ENCODE measurements around the gene WDR5.

- TF ChIP-seq POLR2A (IDR thresholded peaks at IDR 0.05; ENCODE audit: low read length) (no peak), RFX5 (IDR thresholded peaks at IDR 0.05) (no peak), EP300 (IDR thresholded peaks at IDR 0.05) (no peak), RAD21 (conservative IDR thresholded peaks at IDR 0.05 in 1 of 2, IDR thresholded peaks at IDR 0.05 in 1 of 2) (no peak), TP53 (CRISPR knock-in tag; IDR thresholded peaks at IDR 0.05) (no peak), CEBPB (IDR thresholded peaks at IDR 0.05) (no peak), HES2 (IDR thresholded peaks at IDR 0.05) (no peak), RCOR1 (IDR thresholded peaks at IDR 0.05; ENCODE audit: low read depth, low read length) (no peak)
- TF ChIP-seq, protein P1, sequence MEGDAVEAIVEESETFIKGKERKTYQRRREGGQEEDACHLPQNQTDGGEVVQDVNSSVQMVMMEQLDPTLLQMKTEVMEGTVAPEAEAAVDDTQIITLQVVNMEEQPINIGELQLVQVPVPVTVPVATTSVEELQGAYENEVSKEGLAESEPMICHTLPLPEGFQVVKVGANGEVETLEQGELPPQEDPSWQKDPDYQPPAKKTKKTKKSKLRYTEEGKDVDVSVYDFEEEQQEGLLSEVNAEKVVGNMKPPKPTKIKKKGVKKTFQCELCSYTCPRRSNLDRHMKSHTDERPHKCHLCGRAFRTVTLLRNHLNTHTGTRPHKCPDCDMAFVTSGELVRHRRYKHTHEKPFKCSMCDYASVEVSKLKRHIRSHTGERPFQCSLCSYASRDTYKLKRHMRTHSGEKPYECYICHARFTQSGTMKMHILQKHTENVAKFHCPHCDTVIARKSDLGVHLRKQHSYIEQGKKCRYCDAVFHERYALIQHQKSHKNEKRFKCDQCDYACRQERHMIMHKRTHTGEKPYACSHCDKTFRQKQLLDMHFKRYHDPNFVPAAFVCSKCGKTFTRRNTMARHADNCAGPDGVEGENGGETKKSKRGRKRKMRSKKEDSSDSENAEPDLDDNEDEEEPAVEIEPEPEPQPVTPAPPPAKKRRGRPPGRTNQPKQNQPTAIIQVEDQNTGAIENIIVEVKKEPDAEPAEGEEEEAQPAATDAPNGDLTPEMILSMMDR (IDR thresholded peaks at IDR 0.05), result no peak
- TF ChIP-seq, protein P2, sequence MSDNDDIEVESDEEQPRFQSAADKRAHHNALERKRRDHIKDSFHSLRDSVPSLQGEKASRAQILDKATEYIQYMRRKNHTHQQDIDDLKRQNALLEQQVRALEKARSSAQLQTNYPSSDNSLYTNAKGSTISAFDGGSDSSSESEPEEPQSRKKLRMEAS (IDR thresholded peaks at IDR 0.05), result no peak
- TF ChIP-seq, protein P3, sequence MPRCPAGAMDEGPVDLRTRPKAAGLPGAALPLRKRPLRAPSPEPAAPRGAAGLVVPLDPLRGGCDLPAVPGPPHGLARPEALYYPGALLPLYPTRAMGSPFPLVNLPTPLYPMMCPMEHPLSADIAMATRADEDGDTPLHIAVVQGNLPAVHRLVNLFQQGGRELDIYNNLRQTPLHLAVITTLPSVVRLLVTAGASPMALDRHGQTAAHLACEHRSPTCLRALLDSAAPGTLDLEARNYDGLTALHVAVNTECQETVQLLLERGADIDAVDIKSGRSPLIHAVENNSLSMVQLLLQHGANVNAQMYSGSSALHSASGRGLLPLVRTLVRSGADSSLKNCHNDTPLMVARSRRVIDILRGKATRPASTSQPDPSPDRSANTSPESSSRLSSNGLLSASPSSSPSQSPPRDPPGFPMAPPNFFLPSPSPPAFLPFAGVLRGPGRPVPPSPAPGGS (IDR thresholded peaks at IDR 0.05), result no peak
Measured at GRCh38 chr9:134130503-134131375, 5.1 kb upstream of the WDR5 start.

Measured in A549 (cell line).